ENCODE data around the gene NOX5. TPM values are rescaled to one million over a fixed set of nuclear protein-coding genes. Genes with fewer than 3 reads are reported as not detected.

NOX5 gene
- polyA plus RNA-seq, 1 donor from 2014 or later, result not detected

- Histone ChIP-seq H3K27me3 (ENCODE audit: insufficient read depth, low read depth, low read length) (no peaks in the 10 kb centered on the region), H3K36me3 (ENCODE audit: insufficient read depth, low read length) (no peaks in the 10 kb centered on the region), H2AFZ (ENCODE audit: low read depth, low read length) (no peak overlapping the region), H4K20me1 (ENCODE audit: insufficient read depth) (no peaks in the 10 kb centered on the region), H3K9ac (ENCODE audit: low read length) (no peak overlapping the region), H3K9me2 (ENCODE audit: insufficient read depth, low read length) (no peaks in the 10 kb centered on the region), H3K4me3 (ENCODE audit: low read length) (no peak overlapping the region), H3F3A (ENCODE audit: insufficient read depth, low read length, poor library complexity, severe bottlenecking) (no peaks in the 10 kb centered on the region), H3K27ac (ENCODE audit: low read length) (no peak overlapping the region), H3K9me3 (ENCODE audit: low read length) (no peaks in the 10 kb centered on the region), H3K79me2 (replicated peaks; ENCODE audit: insufficient read depth, low read length) (no peaks in the 10 kb centered on the region), H3K4me2 (ENCODE audit: low read length) (no peak overlapping the region)
- TF ChIP-seq MXI1 (conservative IDR thresholded peaks at IDR 0.05; ENCODE audit: poor library complexity, severe bottlenecking), result no peak
- TF ChIP-seq REST (IDR thresholded peaks at IDR 0.05; ENCODE audit: borderline replicate concordance), result no peak
These were observed 51.8 kb downstream of the NOX5 start for GRCh38 chr15:69066007-69066995.

GRCh38 chr15:69067296-69067695 lies 52.8 kb downstream of the NOX5 start:
- TF ChIP-seq REST (IDR thresholded peaks at IDR 0.05; ENCODE audit: borderline replicate concordance) (no peak), EZH2 (IDR thresholded peaks at IDR 0.05; ENCODE audit: borderline replicate concordance, insufficient read depth, low read length, poor library complexity, severe bottlenecking) (no peak), RAD21 (conservative IDR thresholded peaks at IDR 0.05) (no peak), POLR2AphosphoS5 (IDR thresholded peaks at IDR 0.05) (no peak), MXI1 (conservative IDR thresholded peaks at IDR 0.05; ENCODE audit: poor library complexity, severe bottlenecking) (no peak), TAF1 (IDR thresholded peaks at IDR 0.05; ENCODE audit: low read depth) (no peak), SMC3 (conservative IDR thresholded peaks at IDR 0.05; ENCODE audit: poor library complexity) (no peak), EP300 (conservative IDR thresholded peaks at IDR 0.05; ENCODE audit: poor library complexity, severe bottlenecking) (no peak), CTCF (IDR thresholded peaks at IDR 0.05; ENCODE audit: poor library complexity, severe bottlenecking) (no peak)
- Histone ChIP-seq H3K36me3 (ENCODE audit: insufficient read depth, low read length) (no peaks in the 10 kb centered on the region), H2AFZ (ENCODE audit: low read depth, low read length) (no peak overlapping the region), H3K79me2 (replicated peaks; ENCODE audit: insufficient read depth, low read length) (no peaks in the 10 kb centered on the region), H3K27ac (ENCODE audit: low read length) (no peak overlapping the region), H3K4me2 (ENCODE audit: low read length) (no peak overlapping the region), H3F3A (ENCODE audit: insufficient read depth, low read length, poor library complexity, severe bottlenecking) (no peaks in the 10 kb centered on the region), H4K20me1 (ENCODE audit: insufficient read depth) (no peaks in the 10 kb centered on the region), H3K9ac (ENCODE audit: low read length) (no peak overlapping the region), H3K9me2 (ENCODE audit: insufficient read depth, low read length) (no peaks in the 10 kb centered on the region), H3K4me3 (ENCODE audit: low read length) (no peak overlapping the region), H3K9me3 (ENCODE audit: low read length) (no peaks in the 10 kb centered on the region), H3K27me3 (ENCODE audit: insufficient read depth, low read depth, low read length) (no peaks in the 10 kb centered on the region)
